H1 (cell line): Measurements from ENCODE around the gene ZNF446. TPM values are rescaled to one million over a fixed set of nuclear protein-coding genes. Genes with fewer than 3 reads are reported as not detected.

Experiments
- CTCF ChIA-PET: fragments of 300-600 bp; sonication (Branson Sonifier 250); formaldehyde crosslinking; loops from one replicate; lab custom pipeline; 2021; ENCODE audit not compliant: partially characterized antibody; lab: Charles Lee
- POLR2A ChIA-PET: fragments of 300-600 bp; sonication (Branson Sonifier 250); formaldehyde crosslinking; loops from one replicate; lab custom pipeline; 2021; ENCODE audit warnings: inconsistent platforms; ENCODE audit not compliant: partially characterized antibody; lab: Charles Lee
- DNase-seq, 2 experiments: peaks; one replicate each; pipeline versions ENCODE4 v3.0.0 to v3.0.0-alpha.2; 2010 to 2022; ENCODE audit warnings: low spot score in 2 of 2, low read depth in 1 of 2, mixed read lengths in 1 of 2
- FAIRE-seq: peaks from 2 replicates; lab custom pipeline; 2011; peaks lifted over from hg19 to GRCh38; lab: Jason Lieb, UNC
- H2AFZ ChIP-seq: 2 replicates; pipeline ENCODE4 v1.8.1; 2012; ENCODE audit warnings: low read length, inconsistent platforms
- H2AK5ac ChIP-seq: 2 replicates; pipeline ENCODE4 v1.6.1; 2013; ENCODE audit warnings: low read depth, low read length
- H2BK120ac ChIP-seq: replicated peaks from 2 replicates; pipeline ENCODE3; 2013; ENCODE audit warnings: low read depth, low read length, inconsistent platforms
- H2BK12ac ChIP-seq: 2 replicates; pipeline ENCODE4 v1.6.1; 2013; ENCODE audit warnings: low read depth, low read length
- H2BK15ac ChIP-seq: 2 replicates; pipeline ENCODE4 v1.6.1; 2013; ENCODE audit warnings: low read length
- H2BK20ac ChIP-seq: 2 replicates; pipeline ENCODE4 v1.6.1; 2013; ENCODE audit warnings: low read length
- H2BK5ac ChIP-seq: 2 replicates; pipeline ENCODE4 v1.6.1; 2013; ENCODE audit warnings: low read depth, low read length
- H3K14ac ChIP-seq: 2 replicates; pipeline ENCODE4 v1.6.1; 2013; ENCODE audit warnings: inconsistent platforms; ENCODE audit not compliant: insufficient read length
- H3K18ac ChIP-seq: 2 replicates; pipeline ENCODE4 v1.6.1; 2013; ENCODE audit warnings: low read length; ENCODE audit errors: extremely low read depth
- H3K23ac ChIP-seq: 2 replicates; pipeline ENCODE4 v1.6.1; 2013; ENCODE audit warnings: inconsistent platforms; ENCODE audit not compliant: insufficient read length
- H3K23me2 ChIP-seq: 2 replicates; pipeline ENCODE4 v1.6.1; 2013; ENCODE audit warnings: low read depth, low read length
- H3K27ac ChIP-seq: 2 replicates; pipeline ENCODE4 v1.6.1; 2011; ENCODE audit warnings: low read depth, low read length, inconsistent platforms
- H3K27me3 ChIP-seq, 4 experiments: replicated peaks in 1 of 4; 1 replicate in 1 of 4; 2 replicates in 3 of 4; pipeline versions ENCODE4 v1.6.1 to v1.8.1; 2011 to 2013; ENCODE audit warnings: low read length in 3 of 4, mild to moderate bottlenecking in 3 of 4, inconsistent platforms in 2 of 4, mixed read lengths in 2 of 4, moderate library complexity in 1 of 4; ENCODE audit not compliant: control insufficient read depth in 3 of 4, insufficient read depth in 3 of 4; ENCODE audit errors: extremely low read depth in 1 of 4
- H3K36me3 ChIP-seq, 4 experiments: 2 replicates each; pipeline versions ENCODE4 v1.6.1 to v1.8.1; 2011 to 2013; ENCODE audit warnings: mild to moderate bottlenecking in 4 of 4, low read length in 3 of 4, moderate library complexity in 2 of 4, control low read depth in 1 of 4, inconsistent platforms in 1 of 4; ENCODE audit not compliant: insufficient read depth in 4 of 4, control insufficient read depth in 2 of 4
- H3K4ac ChIP-seq: replicated peaks from 2 replicates; pipeline ENCODE3; 2013; ENCODE audit warnings: low read length, low read depth, mixed read lengths, inconsistent platforms; ENCODE audit not compliant: insufficient read length
- H3K4me1 ChIP-seq, 4 experiments: replicated peaks in 1 of 4; 1 replicate in 1 of 4; 2 replicates in 3 of 4; pipeline versions ENCODE4 v1.6.1 to v1.8.1; 2011 to 2013; ENCODE audit warnings: low read length in 3 of 4, inconsistent platforms in 2 of 4, mixed read lengths in 1 of 4; ENCODE audit not compliant: insufficient read depth in 4 of 4, control insufficient read depth in 3 of 4
- H3K4me2 ChIP-seq, 2 experiments: 2 replicates each; pipeline versions ENCODE4 v1.6.1 to v1.8.1; 2011 to 2013; ENCODE audit warnings: low read depth in 2 of 2, low read length in 2 of 2, control low read depth in 1 of 2, inconsistent platforms in 1 of 2, mild to moderate bottlenecking in 1 of 2; ENCODE audit not compliant: insufficient read depth in 1 of 2
- H3K4me3 ChIP-seq, 4 experiments: fragments of 200-600, 300-600 bp in 1 of 4; sonication (generic), shearing (Covaris generic), sonication (Bioruptor Twin) in 1 of 4; 2 replicates each; pipeline versions ENCODE4 v1.5.1 to v1.8.1; 2011 to 2016; ENCODE audit warnings: low read length in 4 of 4, low read depth in 3 of 4, control low read depth in 2 of 4, inconsistent platforms in 2 of 4, mild to moderate bottlenecking in 2 of 4, mixed read lengths in 1 of 4, moderate library complexity in 1 of 4; ENCODE audit not compliant: insufficient read depth in 2 of 4; ENCODE audit errors: extremely low read depth in 1 of 4
- H3K56ac ChIP-seq: replicated peaks from 2 replicates; pipeline ENCODE3; 2013; ENCODE audit warnings: low read depth, mild to moderate bottlenecking, mixed read lengths, low read length, inconsistent platforms; ENCODE audit not compliant: insufficient read length
- H3K79me1 ChIP-seq: 2 replicates; pipeline ENCODE4 v1.6.1; 2013; ENCODE audit warnings: low read depth, low read length, control low read depth
- H3K79me2 ChIP-seq, 2 experiments: 2 replicates each; pipeline versions ENCODE4 v1.6.1 to v1.8.1; 2012 to 2013; ENCODE audit warnings: low read length in 2 of 2, mild to moderate bottlenecking in 2 of 2, inconsistent platforms in 1 of 2; ENCODE audit not compliant: insufficient read depth in 2 of 2, control insufficient read depth in 1 of 2
- H3K9ac ChIP-seq, 4 experiments: replicated peaks in 1 of 4; 1 replicate in 1 of 4; 2 replicates in 3 of 4; pipeline versions ENCODE4 v1.6.1 to v1.8.1; 2011 to 2013; ENCODE audit warnings: low read depth in 3 of 4, low read length in 3 of 4, control low read depth in 2 of 4, mild to moderate bottlenecking in 2 of 4, moderate library complexity in 2 of 4, inconsistent platforms in 1 of 4; ENCODE audit errors: extremely low read depth in 1 of 4
- H3K9me3 ChIP-seq, 2 experiments: 2 replicates each; pipeline versions ENCODE4 v1.6.1 to v1.8.1; 2012 to 2013; ENCODE audit warnings: mild to moderate bottlenecking in 2 of 2, moderate library complexity in 2 of 2, control low read depth in 1 of 2, inconsistent platforms in 1 of 2, low read depth in 1 of 2, low read length in 1 of 2, mixed read lengths in 1 of 2; ENCODE audit not compliant: insufficient read depth in 2 of 2
- H4K20me1 ChIP-seq, 2 experiments: replicated peaks in 1 of 2; 2 replicates each; pipeline versions ENCODE3 to v1.8.1; 2011 to 2013; ENCODE audit warnings: inconsistent platforms in 2 of 2, low read length in 2 of 2, mild to moderate bottlenecking in 1 of 2; ENCODE audit not compliant: insufficient read depth in 2 of 2, control insufficient read depth in 1 of 2
- H4K5ac ChIP-seq: 2 replicates; pipeline ENCODE4 v1.6.1; 2013; ENCODE audit warnings: low read length, low read depth, mixed read lengths, inconsistent platforms; ENCODE audit not compliant: insufficient read length
- H4K8ac ChIP-seq: 2 replicates; pipeline ENCODE4 v1.8.0; 2013; ENCODE audit warnings: mild to moderate bottlenecking, moderate library complexity, low read length, inconsistent platforms; ENCODE audit not compliant: insufficient read depth; ENCODE audit errors: extremely low read depth
- H4K91ac ChIP-seq: replicated peaks from 2 replicates; pipeline ENCODE3; 2013; ENCODE audit warnings: low read length, mixed read lengths, inconsistent platforms; ENCODE audit not compliant: insufficient read length
- CBX5 ChIP-seq: fragments of 300-800, 300-1000 bp; sonication (generic); IDR thresholded peaks from 2 replicates; pipeline ENCODE4 v1.7.1; 2016; ENCODE audit warnings: antibody characterized with exemption, low read length, low read depth
- E2F6 ChIP-seq: IDR thresholded peaks from 2 replicates; pipeline ENCODE4 v1.6.1; 2012; ENCODE audit warnings: inconsistent platforms
- JUND ChIP-seq: IDR thresholded peaks from 2 replicates; pipeline ENCODE4 v1.6.1; 2011; ENCODE audit warnings: mild to moderate bottlenecking, improper control_type of control experiment, low read length
- NANOG ChIP-seq: IDR thresholded peaks from 2 replicates; pipeline ENCODE4 v1.6.1; 2011; ENCODE audit warnings: low read length, low read depth, mild to moderate bottlenecking, inconsistent platforms; ENCODE audit not compliant: insufficient read depth, poor library complexity, severe bottlenecking
- RNF2 ChIP-seq: fragments of 200-900, 300-1000 bp; sonication (generic); IDR thresholded peaks from 2 replicates; pipeline ENCODE4 v1.7.1; 2016; ENCODE audit warnings: borderline replicate concordance, low read depth, mild to moderate bottlenecking, antibody characterized with exemption, low read length; ENCODE audit not compliant: poor library complexity, severe bottlenecking; ENCODE audit errors: missing control alignments
- SP1 ChIP-seq: IDR thresholded peaks from 2 replicates; pipeline ENCODE4 v1.6.1; 2011; ENCODE audit warnings: low read depth, low read length
- SP4 ChIP-seq: IDR thresholded peaks from 2 replicates; pipeline ENCODE4 v1.6.1; 2012; ENCODE audit warnings: low read length, inconsistent platforms
- TBP ChIP-seq: IDR thresholded peaks from 2 replicates; pipeline ENCODE4 v1.6.1; 2011; ENCODE audit warnings: low read depth, low read length, improper control_type of control experiment
- WGBS, 2 experiments: shearing (Covaris generic) in 1 of 2; methylation state at CpG; one replicate each; pipeline versions ENCODE4 v1.1.6 to v1.1.7; 2013 to 2015; ENCODE audit warnings: low lambda C conversion rate in 2 of 2, mixed read lengths in 2 of 2, inconsistent platforms in 1 of 2, low coverage in 1 of 2, missing lambda C conversion rate in 1 of 2; ENCODE audit not compliant: insufficient replicate concordance in 2 of 2, insufficient coverage in 1 of 2, insufficient read length in 1 of 2; ENCODE audit errors: extremely low coverage in 1 of 2, missing lambda C conversion rate in 1 of 2; 5-methylcytosine and 5-hydroxymethylcytosine counted together
- polyA plus RNA-seq, 7 experiments: library from polyadenylated mRNA; depleted of rRNA in 3 of 7; stranded (reverse) in 5 of 7; unstranded in 2 of 7; fragments of >200 nt in 5 of 7; fragments of 200-250 nt in 2 of 7; gene quantifications; 1 replicate in 5 of 7; 2 replicates in 1 of 7; 4 replicates in 1 of 7; pipeline versions ENCODE4 v1.2.1 to v1.2.3, GENCODE V29; 2011 to 2013; ENCODE audit warnings: missing spikeins in 2 of 7, mixed read lengths in 2 of 7
- total RNA-seq: library from RNA; stranded (reverse); fragmentation: NEBNext Ultra II Directional; extraction: Animal tissue kit (Norgen Biotek cat#: 25700); gene quantifications from 2 replicates; pipeline ENCODE4 v1.2.1, GENCODE V29; 2021

Gene ZNF446
- total and polyA plus RNA-seq, 2 of the 8 experiments (the other 6 are each of a cell fraction or from before 2014, with no cell fraction given): 4.1 to 5.5 TPM

GRCh38 chr19:58460039-58460438 lies 16.1 kb upstream of the ZNF446 start:
- no peaks in the 10 kb centered on the region for H3K27me3 ChIP-seq
- TF ChIP-seq CBX5 (no peak), SP4 (no peak), NANOG (no peak), JUND (no peak), RNF2 (no peak), E2F6 (no peak), TBP (no peak), SP1 (no peak)
- TF ChIP-seq, all 59 proteins: peak for 0
- H3K4me2 ChIP-seq: no peak overlapping the region
- CTCF ChIA-PET: interaction anchor here (1.1 kb wide), 1 partner anchor 59 kb away, joined by 3 read pairs; the partner anchor contains the start of gene ZBTB45
- no peak overlapping the region for H3K14ac ChIP-seq
- peaks cover 0 to 5% (median 2%) of the 10 kb centered on the region in 4 experiments; a peak in 3 of 8 replicates for H3K36me3 ChIP-seq
- H2AFZ ChIP-seq: no peak overlapping the region
- H2BK120ac ChIP-seq: no peak overlapping the region
- no peaks in the 10 kb centered on the region for H3K79me1 ChIP-seq
- no peak overlapping the region for H2BK12ac ChIP-seq
- no peaks in the 10 kb centered on the region for H3K4me1 ChIP-seq
- H2BK5ac ChIP-seq: no peak overlapping the region
- no peak overlapping the region for H3K4ac ChIP-seq
- no peak overlapping the region for H3K27ac ChIP-seq
- no peaks in the 10 kb centered on the region for H3K9me3 ChIP-seq
- no peak overlapping the region for H2AK5ac ChIP-seq
- H2BK15ac ChIP-seq: no peak overlapping the region
- no peak overlapping the region for H3K23ac ChIP-seq
- H4K20me1 ChIP-seq: no peaks in the 10 kb centered on the region
- POLR2A ChIA-PET: interaction anchor here (1.0 to 1.5 kb wide), 2 partner anchors 9 to 16 kb away, joined by 3 to 4 read pairs; partner anchors contain the start of genes ZNF324B and ZNF446
- FAIRE-seq (no peak), DNase-seq (no peak)
- no peak overlapping the region for H3K56ac ChIP-seq
- no peak overlapping the region for H4K5ac ChIP-seq
- 68% methylated on average over 2 of the region's 2 CpGs; no CpG with 5 or more reads in 1 of the 2 experiments for WGBS, 2 experiments
- H2BK20ac ChIP-seq: no peak overlapping the region
- H3K79me2 ChIP-seq: no peaks in the 10 kb centered on the region; a peak in 1 of 4 replicates
- no peak overlapping the region for H4K8ac ChIP-seq
- no peak overlapping the region for H3K9ac ChIP-seq
- H3K23me2 ChIP-seq: no peaks in the 10 kb centered on the region
- no peak overlapping the region for H4K91ac ChIP-seq
- no peak overlapping the region for H3K18ac ChIP-seq
- no peak overlapping the region for H3K4me3 ChIP-seq
